Stimulated activated CD4-positive, alpha-beta T cell treated with anti-CD3 and anti-CD28 coated beads, Interleukin-15, amount 100 ng/mL, for 48 hours (primary cell): ENCODE data around the gene RACGAP1.

Experiments
- DNase-seq, 2 donors: peaks; one replicate each; pipeline ENCODE4 v3.0.0-alpha.2; 2020; ENCODE audit warnings: low read depth in 2 of 2

The RACGAP1 gene

GRCh38 chr12:49969651-49970429, 55.5 kb downstream of the RACGAP1 start:
- DNase-seq: no peak

GRCh38 chr12:49969027-49969426, 56.3 kb downstream of the RACGAP1 start:
- DNase-seq: no peak

- no peak for DNase-seq
These were observed 56.8 kb downstream of the RACGAP1 start for GRCh38 chr12:49968471-49968870.

- DNase-seq: no peak
These were observed 57.5 kb downstream of the RACGAP1 start for GRCh38 chr12:49967777-49968250.

- peak; percentile 83 to 92 for DNase-seq
These were observed 58.1 kb downstream of the RACGAP1 start for GRCh38 chr12:49967042-49967776.

GRCh38 chr12:49966511-49967041, 58.7 kb downstream of the RACGAP1 start:
- no peak for DNase-seq

- no peak for DNase-seq
These were observed 59.5 kb downstream of the RACGAP1 start for GRCh38 chr12:49965836-49966235.

- no peak for DNase-seq
These were observed 60.3 kb downstream of the RACGAP1 start for GRCh38 chr12:49964849-49965624.

GRCh38 chr12:49963976-49964815, 61.1 kb downstream of the RACGAP1 start:
- DNase-seq: no peak

GRCh38 chr12:49962861-49963765, 62.2 kb downstream of the RACGAP1 start:
- no peak for DNase-seq

GRCh38 chr12:49961993-49962764, 63.1 kb downstream of the RACGAP1 start:
- no peak for DNase-seq

- no peak for DNase-seq
These were observed 64.0 kb downstream of the RACGAP1 start, which contains the start of gene AQP5 for GRCh38 chr12:49961111-49961922. TSS of gene AQP5 (plus strand) at chr12:49961872. CDS start at chr12:49962018, 146 bp downstream.

- no peak for DNase-seq
These were observed 64.7 kb downstream of the RACGAP1 start for GRCh38 chr12:49960474-49961110.

- no peak for DNase-seq
These were observed 65.4 kb downstream of the RACGAP1 start for GRCh38 chr12:49959685-49960473.

GRCh38 chr12:49957570-49957967, 67.7 kb downstream of the RACGAP1 start:
- no peak for DNase-seq

- DNase-seq: no peak
These were observed 68.4 kb downstream of the RACGAP1 start for GRCh38 chr12:49956663-49957569.
